Trophoblast cell (in vitro differentiated cells and primary cell): Measurements from ENCODE around the gene SELENOF.

Experiments
- DNase-seq, 2 donors: peaks; one replicate each; pipeline ENCODE4 v3.0.0-alpha.2; 2016
- H2AFZ ChIP-seq: 2 replicates; pipeline ENCODE4 v1.6.1; 2013; ENCODE audit warnings: low read length, moderate library complexity, mild to moderate bottlenecking; ENCODE audit not compliant: insufficient read depth, poor library complexity
- H2AK5ac ChIP-seq: 2 replicates; pipeline ENCODE4 v1.6.1; 2013; ENCODE audit warnings: mild to moderate bottlenecking, low read length
- H2BK120ac ChIP-seq: 2 replicates; pipeline ENCODE4 v1.6.1; 2013; ENCODE audit warnings: low read length, mild to moderate bottlenecking, moderate library complexity; ENCODE audit not compliant: insufficient read depth, poor library complexity
- H2BK12ac ChIP-seq: 2 replicates; pipeline ENCODE4 v1.6.1; 2013; ENCODE audit warnings: mild to moderate bottlenecking, low read length, moderate library complexity
- H2BK5ac ChIP-seq: 2 replicates; pipeline ENCODE4 v1.6.1; 2013; ENCODE audit warnings: low read length, low read depth, moderate library complexity, mild to moderate bottlenecking; ENCODE audit not compliant: poor library complexity
- H3K14ac ChIP-seq: 2 replicates; pipeline ENCODE4 v1.6.1; 2013; ENCODE audit warnings: mild to moderate bottlenecking, low read length
- H3K18ac ChIP-seq: 2 replicates; pipeline ENCODE4 v1.6.1; 2013; ENCODE audit warnings: mild to moderate bottlenecking, low read length
- H3K23ac ChIP-seq: 2 replicates; pipeline ENCODE4 v1.6.1; 2013; ENCODE audit warnings: low read length
- H3K27ac ChIP-seq: 2 replicates; pipeline ENCODE4 v1.5.1; 2013; ENCODE audit warnings: low read depth, mild to moderate bottlenecking, inconsistent platforms, low read length, moderate library complexity
- H3K27me3 ChIP-seq: 2 replicates; pipeline ENCODE4 v1.6.1; 2013; ENCODE audit warnings: inconsistent platforms, mild to moderate bottlenecking, low read length, moderate library complexity; ENCODE audit not compliant: insufficient read depth
- H3K36me3 ChIP-seq, 2 experiments: 1 replicate in 1 of 2; 2 replicates in 1 of 2; pipeline ENCODE4 v1.6.1; 2013; ENCODE audit warnings: low read length in 2 of 2, mild to moderate bottlenecking in 2 of 2, moderate library complexity in 1 of 2; ENCODE audit not compliant: insufficient read depth in 2 of 2, control insufficient read depth in 1 of 2
- H3K4ac ChIP-seq: 2 replicates; pipeline ENCODE4 v1.6.1; 2013; ENCODE audit warnings: low read depth, mild to moderate bottlenecking, low read length, moderate library complexity
- H3K4me1 ChIP-seq, 2 experiments: 1 replicate in 1 of 2; 2 replicates in 1 of 2; pipeline ENCODE4 v1.6.1; 2013; ENCODE audit warnings: low read length in 2 of 2, mild to moderate bottlenecking in 2 of 2, moderate library complexity in 1 of 2; ENCODE audit not compliant: insufficient read depth in 2 of 2, control insufficient read depth in 1 of 2
- H3K4me2 ChIP-seq: 2 replicates; pipeline ENCODE4 v1.6.1; 2013; ENCODE audit warnings: inconsistent platforms, mild to moderate bottlenecking, low read length, moderate library complexity
- H3K4me3 ChIP-seq: 2 replicates; pipeline ENCODE4 v1.5.1; 2013; ENCODE audit warnings: mild to moderate bottlenecking, low read depth, low read length, inconsistent platforms
- H3K79me1 ChIP-seq: one replicate; pipeline ENCODE4 v1.6.1; 2013; ENCODE audit warnings: low read length
- H3K79me2 ChIP-seq: 2 replicates; pipeline ENCODE4 v1.6.1; 2013; ENCODE audit warnings: low read length, mild to moderate bottlenecking; ENCODE audit not compliant: control insufficient read depth, insufficient read depth, poor library complexity
- H3K9ac ChIP-seq: 2 replicates; pipeline ENCODE4 v1.6.1; 2013; ENCODE audit warnings: mild to moderate bottlenecking, low read length
- H3K9me3 ChIP-seq: 2 replicates; pipeline ENCODE4 v1.6.1; 2013; ENCODE audit warnings: low read depth, mild to moderate bottlenecking, control low read depth, inconsistent platforms, low read length; ENCODE audit not compliant: insufficient read depth
- H4K12ac ChIP-seq: 2 replicates; pipeline ENCODE4 v1.6.1; 2013; ENCODE audit warnings: low read depth, mild to moderate bottlenecking, low read length, moderate library complexity
- H4K8ac ChIP-seq: 2 replicates; pipeline ENCODE4 v1.6.1; 2013; ENCODE audit warnings: low read depth, mild to moderate bottlenecking, low read length, moderate library complexity
- H4K91ac ChIP-seq: one replicate; pipeline ENCODE4 v1.6.1; 2013; ENCODE audit warnings: low read depth, mild to moderate bottlenecking, low read length, moderate library complexity
- WGBS: extraction: QIAGEN DNeasy Blood & Tissue Kit; methylation state at CpG from one replicate; pipeline ENCODE4 v1.1.7; 2013; ENCODE audit warnings: missing lambda C conversion rate; ENCODE audit not compliant: insufficient read length, insufficient coverage; ENCODE audit errors: extremely low coverage; 5-methylcytosine and 5-hydroxymethylcytosine counted together

Gene SELENOF

GRCh38 chr1:86829321-86829720 lies 84.6 kb downstream of the SELENOF start:
- no peak overlapping the region for H2BK120ac ChIP-seq
- no peak overlapping the region for H2AK5ac ChIP-seq
- WGBS: no CpG with 5 or more reads among the region's 3 CpGs
- H2BK5ac ChIP-seq: no peak overlapping the region
- H3K14ac ChIP-seq: no peak overlapping the region
- H3K4ac ChIP-seq: no peak overlapping the region
- no peak overlapping the region for H4K12ac ChIP-seq
- H3K27ac ChIP-seq: no peak overlapping the region
- no peak overlapping the region for H3K9ac ChIP-seq
- H2BK12ac ChIP-seq: no peak overlapping the region
- no peak overlapping the region for H3K18ac ChIP-seq
- H3K4me1 ChIP-seq: peaks cover 0 to 2% of the 10 kb centered on the region in 2 experiments
- no peak overlapping the region for H3K23ac ChIP-seq
- no peak overlapping the region for H3K4me3 ChIP-seq
- DNase-seq: no peak
- H2AFZ ChIP-seq: no peak overlapping the region
- H3K36me3 ChIP-seq: no peaks in the 10 kb centered on the region
- H3K4me2 ChIP-seq: no peak overlapping the region
- H3K79me2 ChIP-seq: no peaks in the 10 kb centered on the region
- no peaks in the 10 kb centered on the region for H3K79me1 ChIP-seq
- no peaks in the 10 kb centered on the region for H3K9me3 ChIP-seq
- H4K8ac ChIP-seq: no peak overlapping the region
- H4K91ac ChIP-seq: no peak overlapping the region
- H3K27me3 ChIP-seq: no peaks in the 10 kb centered on the region

GRCh38 chr1:86828024-86828423 lies 85.9 kb downstream of the SELENOF start:
- no peak overlapping the region for H3K18ac ChIP-seq
- H3K4me3 ChIP-seq: no peak overlapping the region
- no peak overlapping the region for H2BK5ac ChIP-seq
- H3K79me1 ChIP-seq: no peaks in the 10 kb centered on the region
- WGBS: no CpG with 5 or more reads among the region's 3 CpGs
- no peaks in the 10 kb centered on the region for H3K79me2 ChIP-seq
- H3K23ac ChIP-seq: no peak overlapping the region
- no peaks in the 10 kb centered on the region for H3K27me3 ChIP-seq
- no peak overlapping the region for H3K4ac ChIP-seq
- H4K12ac ChIP-seq: no peak overlapping the region
- no peak overlapping the region for H4K91ac ChIP-seq
- no peaks in the 10 kb centered on the region for H3K9me3 ChIP-seq
- H3K36me3 ChIP-seq: no peaks in the 10 kb centered on the region
- H4K8ac ChIP-seq: no peak overlapping the region
- H2AK5ac ChIP-seq: no peak overlapping the region
- H3K4me2 ChIP-seq: no peak overlapping the region
- no peak overlapping the region for H2BK120ac ChIP-seq
- no peak overlapping the region for H2BK12ac ChIP-seq
- H3K27ac ChIP-seq: no peak overlapping the region
- H3K4me1 ChIP-seq: peaks cover 0 to 2% of the 10 kb centered on the region in 2 experiments
- no peak for DNase-seq
- no peak overlapping the region for H2AFZ ChIP-seq
- H3K9ac ChIP-seq: no peak overlapping the region
- H3K14ac ChIP-seq: no peak overlapping the region

GRCh38 chr1:86826856-86827255 lies 87.1 kb downstream of the SELENOF start:
- H2BK12ac ChIP-seq: no peak overlapping the region

GRCh38 chr1:86825319-86825718 lies 88.6 kb downstream of the SELENOF start:
- Histone ChIP-seq H3K27me3 (no peaks in the 10 kb centered on the region), H3K4ac (no peak overlapping the region), H3K4me1 (peaks cover 0 to 2% of the 10 kb centered on the region in 2 experiments), H3K27ac (no peak overlapping the region), H2BK120ac (no peak overlapping the region), H3K36me3 (no peaks in the 10 kb centered on the region), H3K18ac (no peak overlapping the region), H3K9me3 (no peaks in the 10 kb centered on the region), H3K4me3 (no peak overlapping the region), H3K79me1 (no peaks in the 10 kb centered on the region), H3K4me2 (no peak overlapping the region), H2BK12ac (no peak overlapping the region), H4K91ac (no peak overlapping the region), H3K9ac (no peak overlapping the region), H4K8ac (no peak overlapping the region), H3K23ac (no peak overlapping the region), H3K14ac (no peak overlapping the region), H2AFZ (no peak overlapping the region), H4K12ac (no peak overlapping the region), H2AK5ac (no peak overlapping the region), H3K79me2 (no peaks in the 10 kb centered on the region), H2BK5ac (no peak overlapping the region)
- WGBS: no CpG with 5 or more reads among the region's 2 CpGs
- DNase-seq: no peak

More at GRCh38 chr1:86826856-86827255, 87.1 kb downstream of the SELENOF start:
- H3K9me3 ChIP-seq: no peaks in the 10 kb centered on the region
- no peak overlapping the region for H3K9ac ChIP-seq
- no peaks in the 10 kb centered on the region for H3K36me3 ChIP-seq
- no peak overlapping the region for H3K4me3 ChIP-seq
- H3K4me1 ChIP-seq: peaks cover 0 to 2% of the 10 kb centered on the region in 2 experiments
- no peak overlapping the region for H3K23ac ChIP-seq
- H3K18ac ChIP-seq: no peak overlapping the region
- no peak overlapping the region for H2AFZ ChIP-seq
- H3K79me1 ChIP-seq: no peaks in the 10 kb centered on the region
- H3K14ac ChIP-seq: no peak overlapping the region
- H3K79me2 ChIP-seq: no peaks in the 10 kb centered on the region
- no peak overlapping the region for H4K8ac ChIP-seq
- no peaks in the 10 kb centered on the region for H3K27me3 ChIP-seq
- H3K4ac ChIP-seq: no peak overlapping the region
- no peak overlapping the region for H2BK5ac ChIP-seq
- H3K27ac ChIP-seq: no peak overlapping the region
- no peak overlapping the region for H3K4me2 ChIP-seq
- no peak overlapping the region for H2AK5ac ChIP-seq
- DNase-seq: no peak
- no peak overlapping the region for H2BK120ac ChIP-seq
- no peak overlapping the region for H4K91ac ChIP-seq
- no peak overlapping the region for H4K12ac ChIP-seq
